Panc1 (cell line): ENCODE data around the gene NTRK1.

Experiments used
- POLR2AphosphoS5 ChIP-seq: IDR thresholded peaks from 2 replicates; pipeline ENCODE4 v1.6.1; 2012; ENCODE audit warnings: mild to moderate bottlenecking, low read depth, low read length, moderate library complexity
- SIN3A ChIP-seq: IDR thresholded peaks from 2 replicates; pipeline ENCODE4 v1.6.1; 2012; ENCODE audit warnings: low read depth, mild to moderate bottlenecking, low read length, moderate library complexity, borderline replicate concordance; ENCODE audit not compliant: insufficient read depth
- TF ChIP-seq, protein P1 (sequence below), 2 experiments: IDR thresholded peaks; 2 replicates each; pipeline ENCODE4 v1.6.1; 2011 to 2012; ENCODE audit warnings: low read depth in 2 of 2, control low read depth in 1 of 2, low read length in 1 of 2, mild to moderate bottlenecking in 1 of 2, moderate library complexity in 1 of 2; ENCODE audit not compliant: insufficient read depth in 1 of 2
- TF ChIP-seq, protein P2 (sequence below): fragments of 450-650 bp; IDR thresholded peaks from 2 replicates; pipeline ENCODE4 v1.5.1; 2017; ENCODE audit warnings: mild to moderate bottlenecking

DNA sequence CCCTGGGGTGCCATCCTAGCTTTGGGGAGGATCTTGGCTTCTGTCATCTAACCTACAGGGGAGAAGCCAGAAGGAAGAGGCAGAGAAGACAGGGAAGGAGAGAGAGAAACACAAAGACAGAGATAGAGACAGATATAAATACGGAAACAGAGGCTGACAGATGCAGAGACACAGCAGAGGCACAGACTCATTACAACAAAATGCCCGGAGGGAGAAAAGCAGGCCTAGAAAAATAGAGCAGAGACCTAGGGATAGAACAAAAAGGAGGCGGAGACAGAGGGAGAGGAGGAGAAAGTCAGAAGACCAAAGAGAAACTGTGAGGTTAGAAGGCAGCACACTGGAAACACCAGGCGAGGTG, 34.8 kb downstream of the NTRK1 start:
- TF ChIP-seq, protein P1, sequence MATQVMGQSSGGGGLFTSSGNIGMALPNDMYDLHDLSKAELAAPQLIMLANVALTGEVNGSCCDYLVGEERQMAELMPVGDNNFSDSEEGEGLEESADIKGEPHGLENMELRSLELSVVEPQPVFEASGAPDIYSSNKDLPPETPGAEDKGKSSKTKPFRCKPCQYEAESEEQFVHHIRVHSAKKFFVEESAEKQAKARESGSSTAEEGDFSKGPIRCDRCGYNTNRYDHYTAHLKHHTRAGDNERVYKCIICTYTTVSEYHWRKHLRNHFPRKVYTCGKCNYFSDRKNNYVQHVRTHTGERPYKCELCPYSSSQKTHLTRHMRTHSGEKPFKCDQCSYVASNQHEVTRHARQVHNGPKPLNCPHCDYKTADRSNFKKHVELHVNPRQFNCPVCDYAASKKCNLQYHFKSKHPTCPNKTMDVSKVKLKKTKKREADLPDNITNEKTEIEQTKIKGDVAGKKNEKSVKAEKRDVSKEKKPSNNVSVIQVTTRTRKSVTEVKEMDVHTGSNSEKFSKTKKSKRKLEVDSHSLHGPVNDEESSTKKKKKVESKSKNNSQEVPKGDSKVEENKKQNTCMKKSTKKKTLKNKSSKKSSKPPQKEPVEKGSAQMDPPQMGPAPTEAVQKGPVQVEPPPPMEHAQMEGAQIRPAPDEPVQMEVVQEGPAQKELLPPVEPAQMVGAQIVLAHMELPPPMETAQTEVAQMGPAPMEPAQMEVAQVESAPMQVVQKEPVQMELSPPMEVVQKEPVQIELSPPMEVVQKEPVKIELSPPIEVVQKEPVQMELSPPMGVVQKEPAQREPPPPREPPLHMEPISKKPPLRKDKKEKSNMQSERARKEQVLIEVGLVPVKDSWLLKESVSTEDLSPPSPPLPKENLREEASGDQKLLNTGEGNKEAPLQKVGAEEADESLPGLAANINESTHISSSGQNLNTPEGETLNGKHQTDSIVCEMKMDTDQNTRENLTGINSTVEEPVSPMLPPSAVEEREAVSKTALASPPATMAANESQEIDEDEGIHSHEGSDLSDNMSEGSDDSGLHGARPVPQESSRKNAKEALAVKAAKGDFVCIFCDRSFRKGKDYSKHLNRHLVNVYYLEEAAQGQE (IDR thresholded peaks at IDR 0.05; ENCODE audit: insufficient read depth in 1 of 2, low read depth in 2 of 2, low read length in 1 of 2) = no peak
- TF ChIP-seq, protein P2, sequence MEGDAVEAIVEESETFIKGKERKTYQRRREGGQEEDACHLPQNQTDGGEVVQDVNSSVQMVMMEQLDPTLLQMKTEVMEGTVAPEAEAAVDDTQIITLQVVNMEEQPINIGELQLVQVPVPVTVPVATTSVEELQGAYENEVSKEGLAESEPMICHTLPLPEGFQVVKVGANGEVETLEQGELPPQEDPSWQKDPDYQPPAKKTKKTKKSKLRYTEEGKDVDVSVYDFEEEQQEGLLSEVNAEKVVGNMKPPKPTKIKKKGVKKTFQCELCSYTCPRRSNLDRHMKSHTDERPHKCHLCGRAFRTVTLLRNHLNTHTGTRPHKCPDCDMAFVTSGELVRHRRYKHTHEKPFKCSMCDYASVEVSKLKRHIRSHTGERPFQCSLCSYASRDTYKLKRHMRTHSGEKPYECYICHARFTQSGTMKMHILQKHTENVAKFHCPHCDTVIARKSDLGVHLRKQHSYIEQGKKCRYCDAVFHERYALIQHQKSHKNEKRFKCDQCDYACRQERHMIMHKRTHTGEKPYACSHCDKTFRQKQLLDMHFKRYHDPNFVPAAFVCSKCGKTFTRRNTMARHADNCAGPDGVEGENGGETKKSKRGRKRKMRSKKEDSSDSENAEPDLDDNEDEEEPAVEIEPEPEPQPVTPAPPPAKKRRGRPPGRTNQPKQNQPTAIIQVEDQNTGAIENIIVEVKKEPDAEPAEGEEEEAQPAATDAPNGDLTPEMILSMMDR = no peak
- TF ChIP-seq POLR2AphosphoS5 = no peak
- TF ChIP-seq SIN3A = no peak
